ENCODE measurements around the gene GIMAP7.

The GIMAP7 gene

DNA sequence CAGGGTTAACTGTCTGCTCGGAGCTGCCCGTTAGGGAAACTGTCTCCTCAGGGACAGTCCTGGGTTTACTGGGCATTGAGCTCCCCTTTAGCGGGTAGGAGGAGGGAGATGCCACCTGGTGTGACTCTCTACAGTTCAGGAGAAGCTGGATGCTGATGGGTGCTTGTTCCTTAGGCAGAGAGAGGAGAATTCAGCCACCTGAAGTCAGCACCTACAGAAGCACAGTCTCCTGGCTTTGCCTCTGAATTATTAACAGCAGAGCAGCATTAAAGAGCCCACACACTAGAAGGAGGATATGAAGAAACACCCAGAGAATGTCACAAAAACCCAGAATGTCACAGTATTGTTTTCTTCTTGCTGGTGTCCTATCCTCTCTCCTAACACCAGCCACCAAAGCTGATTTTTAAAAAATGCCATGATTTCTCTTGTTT, 53.2 kb downstream of the GIMAP7 start:
- intact Hi-C loops (cut with DNase I) = loop anchor here (10.0 kb wide), 1 partner anchor 113 kb away; the partner anchor contains the start of gene GIMAP8
- DNase-seq = no peak

DNA sequence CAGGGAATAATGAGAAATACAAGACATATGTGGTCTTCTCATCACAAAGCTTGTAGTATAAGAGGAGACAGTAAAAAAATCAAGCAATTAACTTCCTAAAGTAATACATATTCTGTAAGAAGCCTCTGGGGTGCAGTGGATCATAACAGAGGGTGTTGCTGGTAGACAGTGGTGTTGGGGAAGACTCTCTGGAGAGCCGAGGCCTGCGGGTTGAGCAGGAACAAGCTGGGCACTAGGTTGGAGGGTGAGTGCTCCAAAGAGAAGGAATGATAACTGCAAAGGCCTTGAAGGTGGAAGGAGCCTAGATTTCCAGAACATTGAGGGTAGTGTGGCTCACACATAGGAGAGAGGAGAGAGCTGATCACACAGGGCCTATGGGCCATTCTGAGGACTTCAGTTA, 54.0 kb downstream of the GIMAP7 start:
- intact Hi-C loops (cut with DNase I) = loop anchor here (10.0 kb wide), 1 partner anchor 114 kb away; the partner anchor contains the start of gene GIMAP8

DNA sequence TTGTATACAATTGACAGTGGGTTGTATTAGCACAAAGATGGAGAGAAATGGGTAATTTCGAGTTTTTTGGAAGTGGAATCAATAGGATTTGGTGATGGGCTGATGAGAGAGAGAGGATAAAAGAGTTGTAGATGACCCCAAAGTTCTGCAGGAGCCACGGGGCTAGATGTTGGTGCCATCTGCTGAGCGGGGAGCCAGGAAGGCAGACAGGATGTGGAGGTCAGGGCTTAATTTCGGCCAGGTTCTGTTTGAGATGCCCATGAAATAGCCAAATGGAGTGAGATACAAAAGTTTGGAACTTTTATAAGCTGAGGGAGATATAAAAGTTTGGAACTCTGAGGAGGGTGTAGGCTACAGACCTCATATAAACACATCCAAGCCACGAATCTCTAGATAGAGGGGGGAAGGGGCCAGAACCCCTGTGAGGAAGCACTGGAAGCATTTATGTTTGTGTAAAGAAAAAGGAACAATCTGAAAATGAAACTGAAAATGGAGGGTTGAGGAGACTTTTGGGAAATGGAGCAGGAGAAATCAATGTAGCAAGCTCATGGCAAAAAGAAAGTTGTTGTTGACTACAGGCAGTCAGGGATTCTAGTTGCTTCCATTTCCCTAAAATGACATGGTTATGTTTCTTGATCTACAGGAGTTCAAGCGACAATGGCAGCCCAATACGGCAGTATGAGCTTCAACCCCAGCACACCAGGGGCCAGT, 54.7 kb downstream of the GIMAP7 start:
- intact Hi-C loops (cut with DNase I) = loop anchor here (10.0 kb wide), 1 partner anchor 115 kb away; the partner anchor contains the start of gene GIMAP8
- no peak for DNase-seq

More for the DNA sequence above, 54.0 kb downstream of the GIMAP7 start:
- no peak for DNase-seq
